Mucosa of descending colon (tissue), 3 donors: ENCODE data around the gene BTG3. TPM values are rescaled to one million over a fixed set of nuclear protein-coding genes. Genes with fewer than 3 reads are reported as not detected.

Experiments used
- ATAC-seq: fragments of 200-7000 bp; cut with Tn5 transposase; one replicate; pipeline ENCODE4 v1.9.1; 2020; ENCODE audit warnings: mild to moderate bottlenecking, moderate library complexity
- DNase-seq, 3 donors: peaks; one replicate each; pipeline ENCODE4 v3.0.0-alpha.2; 2020
- H3K36me3 ChIP-seq: fragments of 200-600 bp; one replicate; pipeline ENCODE4 v1.8.0; 2021; ENCODE audit warnings: low read depth, mild to moderate bottlenecking
- H3K4me1 ChIP-seq: fragments of 200-600 bp; one replicate; pipeline ENCODE4 v1.8.0; 2021; ENCODE audit warnings: low read depth, mild to moderate bottlenecking
- H3K4me3 ChIP-seq: fragments of 200-600 bp; one replicate; pipeline ENCODE4 v1.8.0; 2021; ENCODE audit warnings: mild to moderate bottlenecking
- H3K9me3 ChIP-seq: fragments of 200-600 bp; one replicate; pipeline ENCODE4 v1.8.0; 2021; ENCODE audit warnings: mild to moderate bottlenecking
- intact Hi-C, 2 donors: fragments of 100-400 bp; cut with DNase I in 1 of 2; cut with micrococcal nuclease in 1 of 2; formaldehyde crosslinking; loops; one replicate each; pipeline versions ENCODE4 v1.11.0 to v1.11.1; 2022; cut with DNase I, micrococcal nuclease
- total RNA-seq, 3 donors: library from RNA; stranded (reverse); fragmentation: NEBNext Ultra II Directional in 2 of 3; extraction: Animal tissue kit (Norgen Biotek cat#: 25700) in 2 of 3; gene quantifications; one replicate each; pipeline versions ENCODE4 v1.2.1 to v1.2.4, GENCODE V29; 2021 to 2023
- TF ChIP-seq, protein P1 (sequence below): fragments of 200-600 bp; IDR thresholded peaks from one replicate; pipeline ENCODE4 v1.8.0; 2022; ENCODE audit warnings: antibody characterized with exemption, mild to moderate bottlenecking
- donor health status: DM: no; HTN: no; CAD: no; lungs with moderate emphysema.
- donor health status: DM: no; HTN: no; CAD: no.
- donor health status: DM: no; HTN: yes; CAD: no.

Gene BTG3
- total RNA-seq, 3 donors from 2014 or later = 17.5 to 29.6 (median 19.0) TPM

GRCh38 chr21:17550671-17551308 is 61.9 kb downstream of the BTG3 start:
- ATAC-seq = no peak
- no peak for DNase-seq
- no peak overlapping the region for H3K4me3 ChIP-seq
- TF ChIP-seq, protein P1, sequence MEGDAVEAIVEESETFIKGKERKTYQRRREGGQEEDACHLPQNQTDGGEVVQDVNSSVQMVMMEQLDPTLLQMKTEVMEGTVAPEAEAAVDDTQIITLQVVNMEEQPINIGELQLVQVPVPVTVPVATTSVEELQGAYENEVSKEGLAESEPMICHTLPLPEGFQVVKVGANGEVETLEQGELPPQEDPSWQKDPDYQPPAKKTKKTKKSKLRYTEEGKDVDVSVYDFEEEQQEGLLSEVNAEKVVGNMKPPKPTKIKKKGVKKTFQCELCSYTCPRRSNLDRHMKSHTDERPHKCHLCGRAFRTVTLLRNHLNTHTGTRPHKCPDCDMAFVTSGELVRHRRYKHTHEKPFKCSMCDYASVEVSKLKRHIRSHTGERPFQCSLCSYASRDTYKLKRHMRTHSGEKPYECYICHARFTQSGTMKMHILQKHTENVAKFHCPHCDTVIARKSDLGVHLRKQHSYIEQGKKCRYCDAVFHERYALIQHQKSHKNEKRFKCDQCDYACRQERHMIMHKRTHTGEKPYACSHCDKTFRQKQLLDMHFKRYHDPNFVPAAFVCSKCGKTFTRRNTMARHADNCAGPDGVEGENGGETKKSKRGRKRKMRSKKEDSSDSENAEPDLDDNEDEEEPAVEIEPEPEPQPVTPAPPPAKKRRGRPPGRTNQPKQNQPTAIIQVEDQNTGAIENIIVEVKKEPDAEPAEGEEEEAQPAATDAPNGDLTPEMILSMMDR = no peak
- peaks cover 5% of the 10 kb centered on the region for H3K4me1 ChIP-seq
- H3K9me3 ChIP-seq = no peaks in the 10 kb centered on the region
- no peaks in the 10 kb centered on the region for H3K36me3 ChIP-seq
- intact Hi-C loops = no loop called here

GRCh38 chr21:17548262-17548661 is 64.4 kb downstream of the BTG3 start:
- Histone ChIP-seq H3K9me3 (no peaks in the 10 kb centered on the region), H3K4me1 (peaks cover 5% of the 10 kb centered on the region), H3K4me3 (no peak overlapping the region), H3K36me3 (no peaks in the 10 kb centered on the region)
- intact Hi-C loops = no loop called here
- DNase-seq = no peak
- peak; percentile 22 for ATAC-seq
- TF ChIP-seq, protein P1 = no peak

GRCh38 chr21:17545007-17545406 is 67.7 kb downstream of the BTG3 start:
- H3K36me3 ChIP-seq = no peaks in the 10 kb centered on the region
- no peak overlapping the region for H3K4me3 ChIP-seq
- H3K4me1 ChIP-seq = peaks cover 13% of the 10 kb centered on the region
- DNase-seq (no peak), ATAC-seq (no peak)
- TF ChIP-seq, protein P1 = no peak
- no peaks in the 10 kb centered on the region for H3K9me3 ChIP-seq
- intact Hi-C loops = no loop called here

Other genes with a start within 250 kb of the BTG3 start
- 10 to 100 TPM; 31.5 to 85.9 (median 85.4) TPM for gene CXADR, start 99.9 kb downstream of the BTG3 start, total RNA-seq
- 10 to 100 TPM in 1 of 3 donors, 1 to 10 TPM in 2; 8.0 to 12.8 (median 8.0) TPM for gene C21orf91, start 206.5 kb upstream of the BTG3 start, total RNA-seq